CD1c-positive myeloid dendritic cell (primary cell): ENCODE data around the gene GPN2.

Experiments
- DNase-seq: peaks from one replicate; pipeline ENCODE4 v3.0.0-alpha.2; 2016; ENCODE audit errors: extremely low spot score

GPN2 gene

DNA sequence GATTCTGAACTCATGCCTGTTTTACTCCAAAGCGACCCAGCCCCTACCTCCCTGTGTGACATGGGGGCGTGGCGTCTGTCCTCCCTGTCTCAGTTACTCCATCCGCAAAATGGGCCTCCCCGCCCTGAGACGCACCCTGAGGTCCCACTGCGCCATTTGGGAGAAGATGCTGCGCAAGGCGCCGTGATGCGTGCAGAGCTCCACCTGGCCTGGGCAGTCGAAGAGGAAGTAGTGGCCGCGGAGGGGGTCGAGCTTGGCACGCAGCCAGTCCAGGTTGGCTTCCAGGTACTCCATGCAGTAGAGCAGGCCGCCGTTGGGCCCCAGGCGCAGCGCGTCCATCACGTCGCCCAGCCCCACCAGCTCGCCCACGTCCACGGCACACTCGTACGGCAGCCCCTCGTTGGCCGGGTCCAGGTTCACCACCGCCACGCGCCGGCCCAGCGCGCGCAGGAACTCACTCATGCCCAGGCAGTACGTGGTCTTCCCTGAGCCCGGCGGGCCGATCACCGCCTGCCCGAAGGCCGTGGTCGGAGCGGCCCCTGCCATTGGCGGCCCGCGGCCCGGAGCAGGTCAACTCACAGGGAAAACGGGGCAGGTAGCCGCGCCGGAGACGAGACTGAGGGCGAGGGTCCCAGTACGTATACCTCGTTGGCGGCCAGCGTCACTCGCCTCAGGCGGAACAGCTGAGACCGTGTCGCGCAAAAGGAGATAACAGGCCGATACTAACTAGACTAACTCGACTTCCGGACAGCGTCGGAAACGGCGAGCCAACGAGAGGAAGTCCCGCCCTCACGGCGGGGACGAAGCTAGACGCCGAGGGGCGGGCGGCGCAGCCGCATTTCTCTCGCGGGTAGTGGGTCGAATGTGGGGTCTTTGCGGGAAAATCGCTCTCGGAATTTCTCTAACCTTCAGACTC is at the start of gene GPN2:
TSS of gene GPN2 (minus strand) at position 733 of the 916 bp plus-strand sequence. CDS start at position 546, 187 bp downstream.
- peak; percentile 82 for DNase-seq

DNA sequence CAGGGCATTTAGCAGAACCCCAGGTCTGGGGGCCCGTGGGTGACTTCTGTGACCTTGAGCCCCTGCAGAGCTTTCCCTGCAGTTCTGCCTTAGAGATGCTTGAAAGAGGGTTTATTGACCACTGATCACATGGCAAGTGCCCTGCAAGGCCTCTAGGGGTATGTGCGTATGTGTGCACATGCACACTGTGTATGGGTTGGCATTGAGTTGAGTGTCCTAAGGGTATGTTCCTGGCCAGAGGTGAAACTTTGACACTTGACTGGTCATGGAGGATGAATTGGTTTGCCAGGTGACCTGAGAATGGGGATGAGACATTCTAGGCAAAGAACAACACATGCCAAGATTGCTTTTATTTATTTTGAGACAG is 48.6 kb upstream of the GPN2 start:
- DNase-seq, result no peak

DNA sequence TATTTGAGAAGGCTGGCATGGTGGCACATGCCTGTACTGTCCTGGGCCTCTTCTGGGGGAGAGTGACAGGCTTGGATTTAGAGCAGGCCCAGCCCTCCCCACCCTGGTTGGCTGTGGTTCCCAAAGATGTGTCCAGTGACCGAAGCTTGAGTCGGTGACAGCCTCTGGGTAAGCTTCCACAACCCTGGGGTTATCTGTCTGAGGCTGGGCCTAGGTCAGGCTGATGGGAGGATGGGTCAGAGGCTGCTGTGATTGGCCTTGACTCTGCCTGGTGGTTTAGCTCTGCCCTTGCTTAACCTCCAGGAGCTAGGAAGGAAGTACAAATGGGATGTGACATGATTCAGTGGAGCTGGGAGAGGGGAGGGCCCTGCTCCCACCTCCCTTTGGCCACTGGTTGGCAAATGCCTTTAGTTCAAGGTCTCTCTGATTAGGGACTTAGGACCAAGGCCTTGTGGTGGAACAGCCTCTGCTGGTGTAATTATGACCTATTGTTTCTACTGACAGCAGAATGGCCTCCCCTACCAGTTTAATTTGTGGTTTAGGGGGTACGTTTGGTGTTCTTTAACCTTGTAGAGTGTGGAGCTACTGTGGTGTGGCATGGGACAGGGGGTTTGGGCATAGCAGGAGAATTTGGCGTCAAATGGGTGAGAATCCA is 48.0 kb upstream of the GPN2 start:
- peak; percentile 63 for DNase-seq

- no peak for DNase-seq
Observed at GRCh38 chr1:26936823-26937222, 46.7 kb upstream of the GPN2 start.

DNA sequence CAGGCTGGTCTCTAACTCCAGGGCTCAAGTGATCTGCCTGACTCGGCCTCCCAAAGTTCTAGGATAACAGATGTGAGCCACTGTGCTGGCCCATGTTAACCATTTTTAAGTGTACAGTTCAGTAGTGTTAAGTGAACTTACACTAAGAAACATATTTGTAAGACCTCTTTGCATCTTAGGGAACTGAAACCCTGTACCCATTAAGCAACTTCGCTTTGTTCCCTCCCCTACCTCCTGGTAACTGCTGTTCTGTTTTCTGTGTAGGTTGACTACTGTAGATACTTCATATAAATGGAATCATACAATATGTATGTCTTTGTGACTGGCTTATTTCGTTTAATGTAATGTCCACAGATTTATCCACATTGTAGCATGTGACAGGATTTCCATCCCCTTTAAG is 42.4 kb upstream of the GPN2 start:
- DNase-seq, result peak; percentile 89

DNA sequence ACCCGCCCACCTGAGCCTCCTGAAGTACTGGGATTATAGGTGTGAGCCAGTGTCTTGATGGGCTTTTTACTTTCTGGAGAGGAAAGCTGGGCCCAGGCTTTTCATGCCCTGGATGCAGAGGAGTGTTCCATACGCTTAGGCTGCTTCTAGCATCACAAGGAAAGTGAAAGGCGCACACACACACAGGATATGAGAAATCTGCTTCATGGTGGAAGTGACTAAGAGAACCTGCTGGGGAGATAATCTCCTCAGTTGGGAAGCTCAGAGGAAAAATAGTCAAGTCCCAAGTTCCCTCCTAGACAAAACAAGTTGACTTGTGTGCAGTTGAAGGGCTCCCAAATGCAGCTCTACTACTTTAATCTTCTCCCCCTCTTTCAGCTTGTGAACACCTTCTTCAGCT is 33.6 kb upstream of the GPN2 start:
- no peak for DNase-seq

DNA sequence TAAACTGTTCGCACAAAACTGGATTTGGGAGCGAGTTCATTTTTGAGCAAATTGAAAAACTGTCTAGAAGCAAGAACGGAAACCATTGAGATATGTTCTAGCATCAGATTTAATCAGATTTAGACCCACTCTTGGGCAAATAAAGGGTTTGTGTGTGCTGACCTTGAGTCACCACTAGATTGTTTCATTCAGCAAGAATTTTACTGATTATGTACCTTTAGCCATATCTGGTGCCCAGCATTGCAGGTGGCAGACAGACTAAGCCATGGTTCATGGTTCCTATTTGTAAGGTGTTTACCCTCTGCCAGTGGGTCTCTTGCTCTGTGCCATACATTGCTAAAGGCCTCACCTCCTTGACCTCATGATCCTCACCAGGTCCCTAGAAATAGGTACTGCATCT is 32.8 kb upstream of the GPN2 start:
- DNase-seq, result no peak

DNA sequence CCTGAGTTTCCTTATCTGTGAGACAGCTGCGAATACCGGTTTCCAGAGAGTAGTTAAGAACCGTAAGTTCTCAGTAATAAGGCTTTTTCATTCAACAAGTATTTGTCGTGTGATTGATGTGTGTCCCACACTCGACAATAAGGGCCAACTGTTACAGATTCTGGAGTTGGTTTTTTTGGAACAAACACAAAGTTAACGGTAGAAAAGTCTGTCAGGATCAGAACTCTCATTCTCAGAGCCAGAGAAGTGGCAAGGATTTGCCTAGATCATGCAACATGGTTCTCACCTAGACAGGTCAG is 32.3 kb upstream of the GPN2 start:
- DNase-seq, result no peak

- DNase-seq, result peak; percentile 99
Observed at GRCh38 chr1:26921540-26922430, 31.7 kb upstream of the GPN2 start, which contains the start of gene NUDC. Gene NUDC, plus strand, starts transcription at chr1:26921743. Its CDS starts 106 bp downstream, at chr1:26921849.

DNA sequence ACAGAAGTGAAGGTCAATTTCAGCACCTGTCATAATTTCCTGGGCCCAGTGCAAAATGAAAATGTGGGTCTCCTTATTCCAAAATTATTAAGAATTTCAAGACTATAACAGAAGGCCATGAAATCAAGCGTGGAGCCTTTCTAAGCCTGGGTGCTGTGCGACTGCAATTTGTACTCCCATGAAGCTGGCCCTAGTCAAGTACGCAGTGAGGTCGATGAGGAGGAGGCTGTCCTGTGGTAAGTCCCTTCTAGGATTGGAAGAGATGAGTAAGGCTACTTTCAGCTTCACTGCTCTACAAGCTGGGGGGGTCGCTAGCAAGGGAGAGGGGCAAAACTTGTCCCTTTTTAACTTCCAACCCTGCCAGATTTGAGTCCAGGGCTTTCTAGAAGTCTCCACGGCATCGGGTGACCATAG is 31.1 kb upstream of the GPN2 start:
- no peak for DNase-seq

DNA sequence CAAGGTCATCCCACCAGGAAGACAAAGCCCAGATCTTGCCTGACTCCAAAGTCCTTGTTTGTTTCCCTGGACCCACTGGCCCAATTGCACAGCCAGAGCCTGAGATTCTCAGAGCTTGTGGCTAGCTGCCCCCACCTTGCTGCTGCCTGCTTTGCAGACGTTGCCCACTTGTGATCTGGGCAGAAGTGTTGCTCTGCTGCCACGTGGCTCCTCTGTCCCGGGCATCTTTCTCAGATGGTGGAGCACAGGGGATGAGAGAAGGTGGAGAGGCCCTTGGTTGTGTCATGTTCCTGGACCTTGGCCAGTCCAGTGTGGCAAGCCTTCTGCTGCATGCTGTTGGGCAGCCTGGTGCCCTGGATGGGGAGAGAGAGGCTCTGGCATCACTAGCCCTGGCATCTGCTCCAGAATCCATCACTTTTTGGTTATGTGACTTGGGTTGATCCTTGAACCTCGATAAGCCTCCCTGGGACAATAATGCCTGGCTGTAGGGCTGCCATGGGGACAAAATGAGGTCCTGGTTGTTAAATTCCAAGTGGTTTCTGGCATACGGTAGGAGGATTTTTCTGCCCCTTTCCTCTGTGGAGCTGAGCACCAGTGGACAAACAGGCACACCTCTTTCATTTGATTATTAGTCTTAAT is 25.2 kb upstream of the GPN2 start:
- DNase-seq, result no peak

GRCh38 chr1:26913754-26914619 is 23.9 kb upstream of the GPN2 start, which contains the start of gene NR0B2:
Gene NR0B2, minus strand, starts transcription at chr1:26913975. Its CDS starts 35 bp downstream, at chr1:26913940.
- no peak for DNase-seq

GRCh38 chr1:26913389-26913753 is 23.3 kb upstream of the GPN2 start:
- no peak for DNase-seq

GRCh38 chr1:26912147-26912490 is 22.0 kb upstream of the GPN2 start:
- DNase-seq, result no peak

GRCh38 chr1:26911399-26912146 is 21.5 kb upstream of the GPN2 start:
- no peak for DNase-seq

GRCh38 chr1:26910343-26911160 is 20.5 kb upstream of the GPN2 start:
- no peak for DNase-seq

DNA sequence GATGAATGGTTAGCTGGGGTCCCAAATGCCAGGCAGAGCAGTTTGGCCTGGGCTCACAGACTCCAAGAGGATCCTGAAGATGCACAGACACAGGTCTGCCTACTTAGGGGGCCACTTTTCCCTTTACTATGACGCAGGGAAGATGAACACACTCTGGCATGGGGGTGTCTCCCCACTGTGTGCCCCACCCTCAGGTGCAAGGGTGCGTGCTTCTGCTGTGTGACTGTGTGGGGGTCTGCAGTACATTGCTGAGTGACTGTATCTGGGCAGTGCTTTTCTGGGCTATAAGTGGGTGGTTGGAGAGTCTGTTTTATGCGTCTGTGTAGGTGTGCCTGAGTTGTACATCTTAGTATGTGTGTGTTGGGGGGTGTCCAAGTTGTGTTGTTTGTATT is 19.9 kb upstream of the GPN2 start:
- no peak for DNase-seq

- DNase-seq, result no peak
Observed at GRCh38 chr1:26907071-26907917, 17.2 kb upstream of the GPN2 start.
